Panc1 (cell line): ENCODE data around the gene LOX. TPM values are rescaled to one million over a fixed set of nuclear protein-coding genes. Genes with fewer than 3 reads are reported as not detected.
A peak's percentile ranks its signal among the peaks of the same experiment; 100 is the strongest.

Experiments used
- ATAC-seq: fragments of 200-7000 bp; cut with Tn5 transposase; 2 replicates; pipeline ENCODE4 v1.9.1; 2020; ENCODE audit warnings: mild to moderate bottlenecking, moderate library complexity
- Bru-seq: library from RNA; stranded (reverse); fragments of 400-500 nt; gene quantifications from one replicate; lab custom pipeline; 2021; lab: Mats Ljungman, UMichigan
- BruChase-seq, 2 experiments: library from RNA; stranded (reverse); fragments of 400-500 nt; gene quantifications; one replicate each; lab custom pipeline; 2021; lab: Mats Ljungman, UMichigan
- BruUV-seq: library from RNA; stranded (reverse); fragments of 400-500 nt; replicated peaks from 2 replicates; lab custom pipeline; 2021; lab: Mats Ljungman, UMichigan
- CTCF ChIA-PET: fragments of 300-600 bp; sonication (Branson Sonifier 250); formaldehyde crosslinking; loops from one replicate; lab custom pipeline; 2022; ENCODE audit warnings: antibody characterized with exemption; lab: Charles Lee
- POLR2A ChIA-PET: fragments of 300-600 bp; sonication (Branson Sonifier 250); formaldehyde crosslinking; loops from one replicate; lab custom pipeline; 2022; ENCODE audit warnings: antibody characterized with exemption; lab: Charles Lee
- DNase-seq: peaks from one replicate; pipeline ENCODE4 v3.0.0-alpha.2; 2010; ENCODE audit warnings: low read depth, low spot score
- H3K27ac ChIP-seq: 2 replicates; pipeline ENCODE4 v1.5.1; 2011; ENCODE audit warnings: mild to moderate bottlenecking, low read length, inconsistent platforms
- H3K27me3 ChIP-seq: fragments of 200-500 bp; sonication (Bioruptor generic); 2 replicates; pipeline ENCODE4 v1.6.0; 2014; ENCODE audit warnings: low read length, inconsistent platforms; ENCODE audit not compliant: control insufficient read depth, insufficient read depth
- H3K36me3 ChIP-seq: fragments of 200-500 bp; sonication (Bioruptor generic); 2 replicates; pipeline ENCODE4 v1.5.1; 2014; ENCODE audit warnings: inconsistent platforms, mild to moderate bottlenecking, low read length, moderate library complexity; ENCODE audit not compliant: control insufficient read depth, insufficient read depth
- H3K4me1 ChIP-seq: 2 replicates; pipeline ENCODE4 v1.5.1; 2011; ENCODE audit warnings: inconsistent platforms, mild to moderate bottlenecking, low read length, moderate library complexity; ENCODE audit not compliant: control insufficient read depth, insufficient read depth
- H3K4me3 ChIP-seq, 2 experiments: 2 replicates each; pipeline ENCODE4 v1.5.1; 2011 to 2012; ENCODE audit warnings: low read depth in 2 of 2, low read length in 2 of 2, mild to moderate bottlenecking in 2 of 2, inconsistent platforms in 1 of 2, moderate library complexity in 1 of 2
- H3K9me3 ChIP-seq: fragments of 200-500 bp; sonication (Bioruptor generic); 2 replicates; pipeline ENCODE4 v1.5.1; 2014; ENCODE audit warnings: low read depth, mild to moderate bottlenecking, inconsistent platforms, low read length, moderate library complexity; ENCODE audit not compliant: control insufficient read depth, insufficient read depth
- SIN3A ChIP-seq: IDR thresholded peaks from 2 replicates; pipeline ENCODE4 v1.6.1; 2012; ENCODE audit warnings: low read depth, mild to moderate bottlenecking, low read length, moderate library complexity, borderline replicate concordance; ENCODE audit not compliant: insufficient read depth
- TCF7L2 ChIP-seq: IDR thresholded peaks from 2 replicates; pipeline ENCODE4 v1.6.1; 2011; ENCODE audit warnings: mild to moderate bottlenecking, low read depth, low read length, inconsistent platforms
- in situ Hi-C: cut with HindIII; loops from 2 replicates; pipeline ENCODE4 v1.10.0; 2016; ENCODE audit warnings: low sequenced_read_pairs, low pct_unique_long_range_greater_than_20kb
- intact Hi-C: fragments of 100-400 bp; cut with micrococcal nuclease; formaldehyde crosslinking; loops from one replicate; pipeline ENCODE4 v1.10.0; 2022; ENCODE audit not compliant: unreplicated experiment
- long read RNA-seq: library from polyadenylated mRNA; unstranded; transcript quantifications from one replicate; pipeline ENCODE4 v2.0.0, GENCODE V29; 2021; ENCODE audit not compliant: unreplicated experiment
- polyA plus RNA-seq: library from polyadenylated mRNA; unstranded; fragments of >200 nt; gene quantifications from one replicate; pipeline ENCODE4 v1.2.1, GENCODE V29; 2012; ENCODE audit warnings: missing spikeins; ENCODE audit not compliant: insufficient read length
- total RNA-seq: library from RNA; stranded (reverse); gene quantifications from one replicate; pipeline ENCODE4 v1.2.1, GENCODE V29; 2021; ENCODE audit not compliant: unreplicated experiment
- TF ChIP-seq, protein P1 (sequence below), 2 experiments: IDR thresholded peaks; 2 replicates each; pipeline ENCODE4 v1.6.1; 2011 to 2012; ENCODE audit warnings: low read depth in 2 of 2, control low read depth in 1 of 2, low read length in 1 of 2, mild to moderate bottlenecking in 1 of 2, moderate library complexity in 1 of 2; ENCODE audit not compliant: insufficient read depth in 1 of 2

The LOX gene, protein sequence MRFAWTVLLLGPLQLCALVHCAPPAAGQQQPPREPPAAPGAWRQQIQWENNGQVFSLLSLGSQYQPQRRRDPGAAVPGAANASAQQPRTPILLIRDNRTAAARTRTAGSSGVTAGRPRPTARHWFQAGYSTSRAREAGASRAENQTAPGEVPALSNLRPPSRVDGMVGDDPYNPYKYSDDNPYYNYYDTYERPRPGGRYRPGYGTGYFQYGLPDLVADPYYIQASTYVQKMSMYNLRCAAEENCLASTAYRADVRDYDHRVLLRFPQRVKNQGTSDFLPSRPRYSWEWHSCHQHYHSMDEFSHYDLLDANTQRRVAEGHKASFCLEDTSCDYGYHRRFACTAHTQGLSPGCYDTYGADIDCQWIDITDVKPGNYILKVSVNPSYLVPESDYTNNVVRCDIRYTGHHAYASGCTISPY
- total RNA-seq (0.62 TPM), Bru-seq, nascent RNA (percentile 16 among the genes with signal in this experiment), BruChase-seq, experiment 1, labeled RNA remaining after a 2-hour chase (percentile 23 among the genes with signal in this experiment), BruChase-seq, experiment 2, labeled RNA remaining after a 6-hour chase (percentile 29 among the genes with signal in this experiment)
- polyA plus RNA-seq = 0.51 TPM
- long read RNA-seq, full-length matches to known transcripts = 1 of 1 reads
- long read RNA-seq, partial matches to known transcripts = 0 of 1 reads
- long read RNA-seq, other reads (novel, unspliced or antisense) = 0 of 1 reads

DNA sequence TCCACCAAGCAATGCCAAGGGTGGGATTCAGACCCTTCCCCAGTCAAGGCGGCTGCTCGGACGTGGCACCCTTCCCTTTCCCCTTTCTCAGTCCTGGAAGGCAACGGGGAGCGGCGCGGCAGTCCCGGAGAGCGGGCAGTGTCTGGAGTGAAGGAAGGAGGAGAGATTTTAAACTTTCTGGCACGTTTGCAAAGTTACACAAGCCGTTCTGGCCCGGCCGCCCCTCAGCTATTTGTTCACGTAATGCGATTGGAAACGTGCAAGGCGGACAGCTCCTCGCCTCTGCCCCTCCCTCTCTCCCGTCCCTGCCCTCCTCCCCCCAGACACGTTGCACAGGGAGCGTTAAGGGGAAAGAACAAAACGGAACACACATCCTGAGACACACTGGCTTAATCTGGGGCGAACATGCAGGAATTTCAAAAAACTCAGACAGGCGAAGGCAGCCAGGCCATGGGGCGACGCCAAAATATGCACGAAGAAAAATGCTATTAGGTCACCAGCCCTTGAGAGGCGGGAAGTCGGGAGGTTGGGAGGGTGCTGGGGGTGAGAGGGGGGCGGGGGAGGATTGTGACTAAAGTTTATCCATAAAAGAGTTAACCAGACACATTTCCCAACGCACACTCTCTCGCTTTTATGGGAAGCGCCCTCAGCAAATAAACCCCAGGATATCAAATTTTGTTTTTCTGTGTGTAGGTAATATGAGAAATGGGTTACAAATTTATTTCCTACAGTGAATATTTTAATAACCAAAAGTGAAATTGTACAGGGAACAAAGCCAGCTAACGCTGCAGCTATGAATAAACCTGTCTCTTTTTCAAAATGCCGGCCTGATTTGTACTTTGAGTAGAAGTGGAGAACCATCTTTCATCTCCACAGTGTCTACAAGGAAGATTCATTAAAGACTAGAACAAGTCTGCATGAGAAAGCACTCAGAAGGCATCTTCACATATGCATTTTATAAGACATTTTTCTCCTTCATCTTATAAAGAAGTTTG, at the start of gene LOX:
Gene LOX (minus strand): TSS at position 144 of the 995 bp plus-strand sequence. CDS start 274 bp downstream, outside the sequence.
- TF ChIP-seq, protein P1, sequence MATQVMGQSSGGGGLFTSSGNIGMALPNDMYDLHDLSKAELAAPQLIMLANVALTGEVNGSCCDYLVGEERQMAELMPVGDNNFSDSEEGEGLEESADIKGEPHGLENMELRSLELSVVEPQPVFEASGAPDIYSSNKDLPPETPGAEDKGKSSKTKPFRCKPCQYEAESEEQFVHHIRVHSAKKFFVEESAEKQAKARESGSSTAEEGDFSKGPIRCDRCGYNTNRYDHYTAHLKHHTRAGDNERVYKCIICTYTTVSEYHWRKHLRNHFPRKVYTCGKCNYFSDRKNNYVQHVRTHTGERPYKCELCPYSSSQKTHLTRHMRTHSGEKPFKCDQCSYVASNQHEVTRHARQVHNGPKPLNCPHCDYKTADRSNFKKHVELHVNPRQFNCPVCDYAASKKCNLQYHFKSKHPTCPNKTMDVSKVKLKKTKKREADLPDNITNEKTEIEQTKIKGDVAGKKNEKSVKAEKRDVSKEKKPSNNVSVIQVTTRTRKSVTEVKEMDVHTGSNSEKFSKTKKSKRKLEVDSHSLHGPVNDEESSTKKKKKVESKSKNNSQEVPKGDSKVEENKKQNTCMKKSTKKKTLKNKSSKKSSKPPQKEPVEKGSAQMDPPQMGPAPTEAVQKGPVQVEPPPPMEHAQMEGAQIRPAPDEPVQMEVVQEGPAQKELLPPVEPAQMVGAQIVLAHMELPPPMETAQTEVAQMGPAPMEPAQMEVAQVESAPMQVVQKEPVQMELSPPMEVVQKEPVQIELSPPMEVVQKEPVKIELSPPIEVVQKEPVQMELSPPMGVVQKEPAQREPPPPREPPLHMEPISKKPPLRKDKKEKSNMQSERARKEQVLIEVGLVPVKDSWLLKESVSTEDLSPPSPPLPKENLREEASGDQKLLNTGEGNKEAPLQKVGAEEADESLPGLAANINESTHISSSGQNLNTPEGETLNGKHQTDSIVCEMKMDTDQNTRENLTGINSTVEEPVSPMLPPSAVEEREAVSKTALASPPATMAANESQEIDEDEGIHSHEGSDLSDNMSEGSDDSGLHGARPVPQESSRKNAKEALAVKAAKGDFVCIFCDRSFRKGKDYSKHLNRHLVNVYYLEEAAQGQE (IDR thresholded peaks at IDR 0.05; ENCODE audit: insufficient read depth in 1 of 2, low read depth in 2 of 2, low read length in 1 of 2) = 0 out of 4 replicates have a peak, but pooled peaks of 1 of the 2 experiments have one; percentile 18
- no peak for TF ChIP-seq SIN3A
- DNase-seq (no peak), ATAC-seq (peak; percentile 61)
- intact Hi-C loops = loop anchor here (5.0 kb wide), 1 partner anchor 111 kb away; no protein-coding TSS in a partner anchor
- Histone ChIP-seq H3K27me3 (peaks cover 8% of the 10 kb centered on the region), H3K36me3 (no peaks in the 10 kb centered on the region), H3K4me3 (peak within 1 kb of the TSS; percentile 50 to 57), H3K9me3 (no peaks in the 10 kb centered on the region), H3K27ac (no peak within 1 kb of the TSS), H3K4me1 (peaks cover 3% of the 10 kb centered on the region; the same call in 1 of the 2 replicates)
- in situ Hi-C loops = no loop called here
- ChIA-PET CTCF (no interaction called here), POLR2A (no interaction called here)
- no TSS peak for BruUV-seq

DNA sequence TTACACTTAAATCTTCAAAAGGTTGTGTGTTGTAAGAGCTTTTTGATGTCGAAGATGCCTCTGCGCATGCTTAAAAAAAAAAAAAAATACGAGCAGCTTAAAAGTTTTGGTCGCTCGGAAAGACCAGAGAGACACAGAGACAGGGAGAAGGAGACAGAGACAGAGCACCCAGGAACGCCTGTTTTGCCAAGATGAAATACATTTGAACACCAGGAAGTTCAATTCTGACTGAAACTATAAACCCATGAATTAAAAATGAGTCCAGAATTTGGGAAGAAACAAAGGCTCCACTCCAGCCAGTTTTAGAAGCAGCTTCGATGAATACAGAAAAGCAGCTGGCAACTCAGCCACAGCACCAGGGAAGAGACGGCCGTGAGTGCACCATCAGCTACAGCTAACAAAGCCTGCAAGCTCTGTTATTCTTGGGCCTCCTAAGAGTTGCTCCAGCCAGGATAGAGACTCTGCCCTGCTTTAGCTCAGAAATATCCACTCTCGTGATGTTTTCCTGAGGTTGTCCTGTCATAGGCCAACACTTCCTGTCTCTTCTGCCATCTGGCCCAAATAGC, 48.8 kb upstream of the LOX start:
- H3K27me3 ChIP-seq = no peaks in the 10 kb centered on the region
- BruUV-seq = no TSS peak
- no peak for DNase-seq
- no peaks in the 10 kb centered on the region for H3K4me1 ChIP-seq
- intact Hi-C loops = no loop called here
- no peak for TF ChIP-seq TCF7L2
- in situ Hi-C loops = no loop called here
- no peak overlapping the region for H3K27ac ChIP-seq
- POLR2A ChIA-PET = no interaction called here
- no peak overlapping the region for H3K4me3 ChIP-seq
- no peak for ATAC-seq
- H3K9me3 ChIP-seq = no peaks in the 10 kb centered on the region
- H3K36me3 ChIP-seq = no peaks in the 10 kb centered on the region
- CTCF ChIA-PET = no interaction called here
